ENCODE results near the gene CLEC11A. TPM values are rescaled to one million over a fixed set of nuclear protein-coding genes. Genes with fewer than 3 reads are reported as not detected.

CLEC11A gene
- total RNA-seq (9.6 TPM), polyA plus RNA-seq (ENCODE audit: insufficient read depth, low read depth, low replicate concordance) (24.5 TPM)
- long read RNA-seq, donor 1, transcript CLEC11A-201 (4 exons, 1,419 nt) = major isoform, 5 of 5 reads
- long read RNA-seq, donor 1, partial matches to known transcripts = 0 of 5 reads
- long read RNA-seq, donor 1, other reads (novel, unspliced or antisense) = 0 of 5 reads
- long read RNA-seq, donor 2, transcript CLEC11A-201 (4 exons, 1,419 nt) = major isoform, 15 of 20 reads
- long read RNA-seq, donor 2, partial matches to known transcripts = 5 of 20 reads
- long read RNA-seq, donor 2, other reads (novel, unspliced or antisense) = 0 of 20 reads
- long read RNA-seq, donor 3, transcript CLEC11A-201 (4 exons, 1,419 nt) = major isoform, 9 of 9 reads
- long read RNA-seq, donor 3, partial matches to known transcripts = 0 of 9 reads
- long read RNA-seq, donor 3, other reads (novel, unspliced or antisense) = 0 of 9 reads
- long read RNA-seq, donor 4, transcript CLEC11A-201 (4 exons, 1,419 nt) = major isoform, 11 of 11 reads
- long read RNA-seq, donor 4, partial matches to known transcripts = 0 of 11 reads
- long read RNA-seq, donor 4, other reads (novel, unspliced or antisense) = 0 of 11 reads
- long read RNA-seq, donor 5 = 0 reads
- long read RNA-seq, donor 6, transcript CLEC11A-201 (4 exons, 1,419 nt) = major isoform, 37 of 103 reads
- long read RNA-seq, donor 6, partial matches to known transcripts = 66 of 103 reads
- long read RNA-seq, donor 6, other reads (novel, unspliced or antisense) = 0 of 103 reads
- long read RNA-seq, donor 7, transcript CLEC11A-201 (4 exons, 1,419 nt) = major isoform, 10 of 17 reads
- long read RNA-seq, donor 7, partial matches to known transcripts = 3 of 17 reads
- long read RNA-seq, donor 7, other reads (novel, unspliced or antisense) = 4 of 17 reads
- long read RNA-seq, donor 8, transcript CLEC11A-201 (4 exons, 1,419 nt) = major isoform, 11 of 50 reads
- long read RNA-seq, donor 8, partial matches to known transcripts = 39 of 50 reads
- long read RNA-seq, donor 8, other reads (novel, unspliced or antisense) = 0 of 50 reads
- long read RNA-seq, donor 9, transcript CLEC11A-201 (4 exons, 1,419 nt) = major isoform, 11 of 17 reads
- long read RNA-seq, donor 9, partial matches to known transcripts = 6 of 17 reads
- long read RNA-seq, donor 9, other reads (novel, unspliced or antisense) = 0 of 17 reads
- long read RNA-seq, donor 10, transcript CLEC11A-201 (4 exons, 1,419 nt) = major isoform, 18 of 27 reads
- long read RNA-seq, donor 10, partial matches to known transcripts = 9 of 27 reads
- long read RNA-seq, donor 10, other reads (novel, unspliced or antisense) = 0 of 27 reads

- no peaks in the 10 kb centered on the region for H3K27me3 ChIP-seq (ENCODE audit: control insufficient read depth, insufficient read depth, low read length)
- H3K9me3 ChIP-seq (ENCODE audit: control insufficient read depth in 2 of 3, insufficient read depth in 1 of 3, low read length in 3 of 3) = no peaks in the 10 kb centered on the region
- DNase-seq (peak; percentile 44 to 91 (median 69)), FAIRE-seq (no peak)
- peak within 1 kb of the TSS in 2 of 3 donors; percentile 34 to 36 for H3K9ac ChIP-seq (ENCODE audit: low read length in 3 of 3)
- no peaks in the 10 kb centered on the region for H3K36me3 ChIP-seq (ENCODE audit: control insufficient read depth in 2 of 3, insufficient read depth in 3 of 3, low read length in 3 of 3)
- H3K4me3 ChIP-seq (ENCODE audit: low read length in 3 of 3) = peak within 1 kb of the TSS; percentile 65 to 73 (median 68)
- intact Hi-C loops (cut with DNase I) = no loop called here
- H3K27ac ChIP-seq (ENCODE audit: low read depth in 2 of 2, low read length in 2 of 2) = peak within 1 kb of the TSS; percentile 11 to 60
- H3K4me1 ChIP-seq (ENCODE audit: control insufficient read depth in 2 of 3, insufficient read depth in 2 of 3, low read depth in 1 of 3, low read length in 3 of 3) = peaks cover 0 to 11% (median 0%) of the 10 kb centered on the region in 3 donors
- TF ChIP-seq, protein P1, sequence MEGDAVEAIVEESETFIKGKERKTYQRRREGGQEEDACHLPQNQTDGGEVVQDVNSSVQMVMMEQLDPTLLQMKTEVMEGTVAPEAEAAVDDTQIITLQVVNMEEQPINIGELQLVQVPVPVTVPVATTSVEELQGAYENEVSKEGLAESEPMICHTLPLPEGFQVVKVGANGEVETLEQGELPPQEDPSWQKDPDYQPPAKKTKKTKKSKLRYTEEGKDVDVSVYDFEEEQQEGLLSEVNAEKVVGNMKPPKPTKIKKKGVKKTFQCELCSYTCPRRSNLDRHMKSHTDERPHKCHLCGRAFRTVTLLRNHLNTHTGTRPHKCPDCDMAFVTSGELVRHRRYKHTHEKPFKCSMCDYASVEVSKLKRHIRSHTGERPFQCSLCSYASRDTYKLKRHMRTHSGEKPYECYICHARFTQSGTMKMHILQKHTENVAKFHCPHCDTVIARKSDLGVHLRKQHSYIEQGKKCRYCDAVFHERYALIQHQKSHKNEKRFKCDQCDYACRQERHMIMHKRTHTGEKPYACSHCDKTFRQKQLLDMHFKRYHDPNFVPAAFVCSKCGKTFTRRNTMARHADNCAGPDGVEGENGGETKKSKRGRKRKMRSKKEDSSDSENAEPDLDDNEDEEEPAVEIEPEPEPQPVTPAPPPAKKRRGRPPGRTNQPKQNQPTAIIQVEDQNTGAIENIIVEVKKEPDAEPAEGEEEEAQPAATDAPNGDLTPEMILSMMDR (IDR thresholded peaks at IDR 0.05; ENCODE audit: borderline replicate concordance, extremely low read depth, insufficient read depth) = no peak
Measured at GRCh38 chr19:50723069-50723468, at the start of gene CLEC11A. TSS of gene CLEC11A (plus strand) at chr19:50723364. CDS start at chr19:50723526, 162 bp downstream.

- intact Hi-C loops (cut with DNase I) = no loop called here
- Histone ChIP-seq H3K9ac (ENCODE audit: low read length in 3 of 3) (no peak overlapping the region), H3K4me3 (ENCODE audit: low read length in 3 of 3) (no peak overlapping the region), H3K4me1 (ENCODE audit: control insufficient read depth in 2 of 3, insufficient read depth in 2 of 3, low read depth in 1 of 3, low read length in 3 of 3) (no peaks in the 10 kb centered on the region), H3K36me3 (ENCODE audit: control insufficient read depth in 2 of 3, insufficient read depth in 3 of 3, low read length in 3 of 3) (no peaks in the 10 kb centered on the region), H3K27me3 (ENCODE audit: control insufficient read depth, insufficient read depth, low read length) (peaks cover 2% of the 10 kb centered on the region), H3K9me3 (ENCODE audit: control insufficient read depth in 2 of 3, insufficient read depth in 1 of 3, low read length in 3 of 3) (no peaks in the 10 kb centered on the region), H3K27ac (ENCODE audit: low read depth in 2 of 2, low read length in 2 of 2) (no peak overlapping the region)
- TF ChIP-seq, protein P1 (IDR thresholded peaks at IDR 0.05; ENCODE audit: borderline replicate concordance, extremely low read depth, insufficient read depth) = no peak
- no peak for DNase-seq
- no peak for FAIRE-seq
Measured at GRCh38 chr19:50676625-50677197, 46.5 kb upstream of the CLEC11A start.

DNA sequence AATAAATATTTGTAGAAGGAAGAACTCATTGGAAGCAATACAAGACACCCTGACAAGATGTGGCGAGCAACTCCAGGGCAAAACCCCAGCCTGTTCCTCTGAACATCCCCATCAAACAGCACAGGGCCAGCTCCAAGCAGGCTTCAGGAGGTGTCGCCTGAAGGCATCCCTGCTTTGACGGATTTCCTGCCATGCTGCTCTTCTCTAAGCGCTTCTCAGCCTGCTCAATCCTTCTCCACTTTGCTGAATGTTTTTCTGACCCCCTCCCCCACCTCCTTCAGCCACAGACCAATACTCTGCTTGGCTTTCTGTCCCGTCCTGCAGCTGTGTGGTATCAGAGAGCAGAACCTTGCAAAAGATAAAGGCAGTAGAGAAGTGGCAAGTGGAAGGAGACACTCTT lies 45.5 kb upstream of the CLEC11A start:
- H3K27ac ChIP-seq (ENCODE audit: low read depth in 2 of 2, low read length in 2 of 2) = no peak overlapping the region
- FAIRE-seq (no peak), DNase-seq (no peak)
- TF ChIP-seq, protein P1 (IDR thresholded peaks at IDR 0.05; ENCODE audit: borderline replicate concordance, extremely low read depth, insufficient read depth) = no peak
- H3K36me3 ChIP-seq (ENCODE audit: control insufficient read depth in 2 of 3, insufficient read depth in 3 of 3, low read length in 3 of 3) = no peaks in the 10 kb centered on the region
- H3K9ac ChIP-seq (ENCODE audit: low read length in 3 of 3) = no peak overlapping the region
- H3K27me3 ChIP-seq (ENCODE audit: control insufficient read depth, insufficient read depth, low read length) = peaks cover 2% of the 10 kb centered on the region
- no peaks in the 10 kb centered on the region for H3K9me3 ChIP-seq (ENCODE audit: control insufficient read depth in 2 of 3, insufficient read depth in 1 of 3, low read length in 3 of 3)
- intact Hi-C loops (cut with DNase I) = no loop called here
- no peaks in the 10 kb centered on the region for H3K4me1 ChIP-seq (ENCODE audit: control insufficient read depth in 2 of 3, insufficient read depth in 2 of 3, low read depth in 1 of 3, low read length in 3 of 3)
- H3K4me3 ChIP-seq (ENCODE audit: low read length in 3 of 3) = no peak overlapping the region
